IMR-90 (cell line): ENCODE results near the gene LMNTD2. TPM values are rescaled to one million over a fixed set of nuclear protein-coding genes. Genes with fewer than 3 reads are reported as not detected.

Source experiments
- ATAC-seq: fragments of 200-7000 bp; cut with Tn5 transposase; 2 replicates; pipeline ENCODE4 v1.9.1; 2020; ENCODE audit warnings: low read depth, mild to moderate bottlenecking, moderate library complexity
- BruUV-seq: library from RNA; stranded (reverse); fragments of 400-500 nt; replicated peaks from 2 replicates; lab custom pipeline; 2021; lab: Mats Ljungman, UMichigan
- CTCF ChIA-PET: fragments of 300-600 bp; formaldehyde crosslinking; extraction: SDS; loops from one replicate; lab custom pipeline; 2021; ENCODE audit warnings: antibody characterized with exemption; lab: Yijun Ruan, JAX
- POLR2A ChIA-PET: fragments of 300-600 bp; sonication (Branson Sonifier 250); formaldehyde crosslinking; loops from one replicate; lab custom pipeline; 2022; ENCODE audit warnings: antibody characterized with exemption; ENCODE audit not compliant: unreplicated experiment; lab: Charles Lee
- DNase-seq: peaks from one replicate; pipeline ENCODE4 v3.0.0; 2013
- H2AFZ ChIP-seq: replicated peaks from 2 replicates; pipeline ENCODE3; 2013; ENCODE audit warnings: low read length, mild to moderate bottlenecking; ENCODE audit not compliant: poor library complexity
- H2AK5ac ChIP-seq: 2 replicates; pipeline ENCODE4 v1.6.1; 2013; ENCODE audit warnings: low read depth, low read length, inconsistent platforms
- H2AK9ac ChIP-seq: replicated peaks from 2 replicates; pipeline ENCODE3; 2013; ENCODE audit warnings: mild to moderate bottlenecking, low read depth, low read length, moderate library complexity; ENCODE audit not compliant: poor library complexity
- H2BK120ac ChIP-seq: 2 replicates; pipeline ENCODE4 v1.6.1; 2013; ENCODE audit warnings: low read depth, low read length, inconsistent platforms
- H2BK15ac ChIP-seq: 3 replicates; pipeline ENCODE4 v1.6.1; 2013; ENCODE audit warnings: low read depth, low read length, inconsistent platforms
- H2BK20ac ChIP-seq: 2 replicates; pipeline ENCODE4 v1.6.1; 2013; ENCODE audit warnings: low read depth, mild to moderate bottlenecking, inconsistent platforms, low read length, moderate library complexity
- H2BK5ac ChIP-seq: 2 replicates; pipeline ENCODE4 v1.6.1; 2013; ENCODE audit warnings: mild to moderate bottlenecking, low read depth, low read length, inconsistent platforms; ENCODE audit not compliant: poor library complexity, severe bottlenecking
- H3K14ac ChIP-seq: replicated peaks from 2 replicates; pipeline ENCODE4 v1.6.1; 2013; ENCODE audit warnings: low read depth, low read length, inconsistent platforms
- H3K18ac ChIP-seq: 2 replicates; pipeline ENCODE4 v1.6.1; 2013; ENCODE audit warnings: low read depth, low read length, control low read depth
- H3K23ac ChIP-seq: 2 replicates; pipeline ENCODE4 v1.6.1; 2013; ENCODE audit warnings: low read depth, low read length, inconsistent platforms
- H3K27ac ChIP-seq: 2 replicates; pipeline ENCODE4 v1.5.1; 2013; ENCODE audit warnings: mild to moderate bottlenecking, control low read depth, low read length; ENCODE audit not compliant: insufficient read depth
- H3K27me3 ChIP-seq: 2 replicates; pipeline ENCODE4 v1.6.1; 2013; ENCODE audit warnings: low read length; ENCODE audit not compliant: control insufficient read depth, insufficient read depth
- H3K36me3 ChIP-seq: 2 replicates; pipeline ENCODE4 v1.6.1; 2013; ENCODE audit warnings: low read length, mixed read lengths; ENCODE audit not compliant: control insufficient read depth, insufficient read depth
- H3K4ac ChIP-seq: 2 replicates; pipeline ENCODE4 v1.6.1; 2013; ENCODE audit warnings: low read depth, low read length, inconsistent platforms
- H3K4me1 ChIP-seq: 2 replicates; pipeline ENCODE4 v1.6.1; 2013; ENCODE audit warnings: low read length, mixed read lengths; ENCODE audit not compliant: control insufficient read depth, insufficient read depth
- H3K4me2 ChIP-seq: 2 replicates; pipeline ENCODE4 v1.6.1; 2013; ENCODE audit warnings: low read depth, mild to moderate bottlenecking, control low read depth, low read length, moderate library complexity
- H3K4me3 ChIP-seq: 2 replicates; pipeline ENCODE4 v1.5.1; 2013; ENCODE audit warnings: low read depth, mild to moderate bottlenecking, control low read depth, low read length, moderate library complexity; ENCODE audit not compliant: insufficient read depth
- H3K56ac ChIP-seq: 2 replicates; pipeline ENCODE4 v1.6.1; 2013; ENCODE audit warnings: low read length, inconsistent platforms; ENCODE audit not compliant: insufficient read depth; ENCODE audit errors: extremely low read depth
- H3K79me1 ChIP-seq, 2 experiments: 2 replicates each; pipeline ENCODE4 v1.6.1; 2013; ENCODE audit warnings: low read length in 2 of 2, inconsistent platforms in 1 of 2, low read depth in 1 of 2
- H3K9ac ChIP-seq: 2 replicates; pipeline ENCODE4 v1.6.1; 2013; ENCODE audit warnings: low read depth, low read length, control low read depth
- H3K9me1 ChIP-seq: 2 replicates; pipeline ENCODE4 v1.6.1; 2013; ENCODE audit warnings: low read length, inconsistent platforms; ENCODE audit not compliant: insufficient read depth
- H3K9me3 ChIP-seq: 2 replicates; pipeline ENCODE4 v1.6.1; 2013; ENCODE audit warnings: low read length; ENCODE audit not compliant: control insufficient read depth, insufficient read depth
- H4K20me1 ChIP-seq: 2 replicates; pipeline ENCODE4 v1.6.1; 2013; ENCODE audit warnings: low read length, inconsistent platforms; ENCODE audit not compliant: insufficient read depth
- H4K5ac ChIP-seq: 2 replicates; pipeline ENCODE4 v1.6.1; 2013; ENCODE audit warnings: mild to moderate bottlenecking, low read depth, low read length, control low read depth
- H4K8ac ChIP-seq, 2 experiments: 2 replicates each; pipeline ENCODE4 v1.6.1; 2013; ENCODE audit warnings: low read depth in 2 of 2, low read length in 2 of 2, control low read depth in 1 of 2, inconsistent platforms in 1 of 2
- H4K91ac ChIP-seq: 2 replicates; pipeline ENCODE4 v1.6.1; 2013; ENCODE audit warnings: low read depth, low read length, inconsistent platforms; ENCODE audit not compliant: insufficient read depth
- BHLHE40 ChIP-seq: fragments of 150-350 bp; IDR thresholded peaks from 2 replicates; pipeline ENCODE4 v1.6.1; 2016; ENCODE audit warnings: mild to moderate bottlenecking, low read depth, low read length
- CEBPB ChIP-seq: IDR thresholded peaks from 2 replicates; pipeline ENCODE4 v1.6.1; 2012; ENCODE audit warnings: low read depth, low read length, improper control_type of control experiment
- CHD1 ChIP-seq: IDR thresholded peaks from 2 replicates; pipeline ENCODE4 v1.6.1; 2012; ENCODE audit warnings: low read depth, low read length, improper control_type of control experiment
- ELK1 ChIP-seq: fragments of 150-350 bp; IDR thresholded peaks from 2 replicates; pipeline ENCODE4 v1.6.1; 2016; ENCODE audit warnings: low read depth, mild to moderate bottlenecking, low read length, moderate library complexity, borderline replicate concordance
- FOS ChIP-seq: fragments of 150-350 bp; IDR thresholded peaks from 2 replicates; pipeline ENCODE4 v1.6.1; 2016; ENCODE audit warnings: low read depth, low read length
- MAFK ChIP-seq: IDR thresholded peaks from 2 replicates; pipeline ENCODE4 v1.6.1; 2012; ENCODE audit warnings: low read depth, low read length, improper control_type of control experiment
- MAZ ChIP-seq: IDR thresholded peaks from 2 replicates; pipeline ENCODE4 v1.6.1; 2012; ENCODE audit warnings: low read depth, mild to moderate bottlenecking, low read length, improper control_type of control experiment, moderate library complexity, borderline replicate concordance
- MXI1 ChIP-seq: IDR thresholded peaks from 2 replicates; pipeline ENCODE4 v1.6.1; 2012; ENCODE audit warnings: low read depth, mild to moderate bottlenecking, low read length, moderate library complexity, borderline replicate concordance
- NFE2L2 ChIP-seq: fragments of 150-350 bp; IDR thresholded peaks from 2 replicates; pipeline ENCODE4 v1.6.1; 2016; ENCODE audit warnings: low read depth, mild to moderate bottlenecking, low read length
- POLR2A ChIP-seq: IDR thresholded peaks from 2 replicates; pipeline ENCODE4 v1.6.1; 2012; ENCODE audit warnings: mild to moderate bottlenecking, low read depth, low read length
- RAD21 ChIP-seq: IDR thresholded peaks from 2 replicates; pipeline ENCODE4 v1.6.1; 2012; ENCODE audit warnings: low read length, improper control_type of control experiment
- RCOR1 ChIP-seq: IDR thresholded peaks from 2 replicates; pipeline ENCODE4 v1.6.1; 2012; ENCODE audit warnings: mild to moderate bottlenecking, low read length, improper control_type of control experiment; ENCODE audit not compliant: insufficient replicate concordance
- RFX5 ChIP-seq: IDR thresholded peaks from 2 replicates; pipeline ENCODE4 v1.8.0; 2012; ENCODE audit warnings: low read depth, mild to moderate bottlenecking, low read length, moderate library complexity
- SMC3 ChIP-seq: fragments of 150-350 bp; IDR thresholded peaks from 2 replicates; pipeline ENCODE4 v1.6.1; 2016; ENCODE audit warnings: low read depth, mild to moderate bottlenecking, antibody characterized with exemption, low read length, moderate library complexity
- USF2 ChIP-seq: fragments of 150-350 bp; IDR thresholded peaks from 2 replicates; pipeline ENCODE4 v1.6.1; 2017; ENCODE audit warnings: mild to moderate bottlenecking, antibody characterized with exemption, low read length, low read depth
- WGBS, 2 experiments: methylation state at CpG; one replicate each; pipeline versions ENCODE4 v1.1.5 to v1.1.7; 2013; ENCODE audit warnings: missing lambda C conversion rate in 2 of 2; ENCODE audit not compliant: insufficient read length in 1 of 2; ENCODE audit errors: extremely low coverage in 2 of 2; 5-methylcytosine and 5-hydroxymethylcytosine counted together
- dilution Hi-C: fragments of 300-500 bp; cut with HindIII; formaldehyde crosslinking; loops from one replicate; pipeline ENCODE4 v1.14.3; 2018; ENCODE audit warnings: low sequenced_read_pairs; ENCODE audit not compliant: unreplicated experiment
- in situ Hi-C: fragments of 300-500 bp; cut with MboI; formaldehyde crosslinking; loops from 3 replicates; pipeline ENCODE4 v1.14.3; 2019; ENCODE audit warnings: low sequenced_read_pairs, inconsistent platforms, mixed read lengths
- intact Hi-C: fragments of 100-400 bp; cut with micrococcal nuclease; formaldehyde crosslinking; loops from 2 replicates; pipeline ENCODE4 v1.10.0; 2022
- polyA plus RNA-seq, 3 experiments: library from polyadenylated mRNA; depleted of rRNA; stranded (reverse); fragments of >200 nt; gene quantifications; 2 replicates each; pipeline ENCODE4 v1.2.3, GENCODE V29; 2012; ENCODE audit warnings: low replicate concordance in 1 of 3
- total RNA-seq: library from RNA; depleted of rRNA; stranded (reverse); fragments of >200 nt; gene quantifications from 2 replicates; pipeline ENCODE4 v1.2.3, GENCODE V29; 2012
- TF ChIP-seq, protein P1 (sequence below): conservative IDR thresholded peaks from 2 replicates; pipeline ENCODE4 v1.5.1; 2012; ENCODE audit warnings: mild to moderate bottlenecking, low read depth, low read length, improper control_type of control experiment

Gene LMNTD2
- total and polyA plus RNA-seq, 2 of the 4 experiments (the other 2 are of a cell fraction): 0.18 to 1.3 TPM

- Histone ChIP-seq H2BK120ac (no peak overlapping the region), H3K27me3 (no peaks in the 10 kb centered on the region), H2BK15ac (no peak overlapping the region), H3K4me3 (no peak overlapping the region), H3K18ac (no peak overlapping the region), H4K91ac (no peak overlapping the region), H4K20me1 (peaks cover 79% of the 10 kb centered on the region), H3K23ac (peak overlapping the region; percentile 36; the same call in 1 of the 2 replicates), H2BK5ac (no peak overlapping the region), H3K27ac (no peak overlapping the region), H2AK9ac (peak overlapping the region; percentile 50), H4K5ac (no peak overlapping the region), H3K4me1 (peaks cover 12% of the 10 kb centered on the region), H3K56ac (no peak overlapping the region), H3K36me3 (peaks cover 25% of the 10 kb centered on the region), H3K4me2 (no peak overlapping the region), H3K79me1 (peaks cover 14 to 58% of the 10 kb centered on the region in 2 experiments), H4K8ac (no peak overlapping the region), H3K9me1 (peaks cover 25% of the 10 kb centered on the region), H3K9me3 (no peaks in the 10 kb centered on the region), H3K14ac (no peak overlapping the region), H2AK5ac (no peak overlapping the region), H3K4ac (no peak overlapping the region), H3K9ac (no peak overlapping the region), H2AFZ (no peak overlapping the region), H2BK20ac (no peak overlapping the region)
- TF ChIP-seq USF2: no peak
- no peak for TF ChIP-seq POLR2A
- TF ChIP-seq MAFK: no peak
- TF ChIP-seq NFE2L2: no peak
- TF ChIP-seq ELK1: no peak
- TF ChIP-seq RAD21: no peak
- TF ChIP-seq RFX5: no peak
- no peak for TF ChIP-seq CEBPB
- no peak for TF ChIP-seq MXI1
- TF ChIP-seq CHD1: no peak
- TF ChIP-seq MAZ: no peak
- no peak for TF ChIP-seq BHLHE40
- TF ChIP-seq FOS: no peak
- TF ChIP-seq RCOR1: no peak
- TF ChIP-seq, protein P1, sequence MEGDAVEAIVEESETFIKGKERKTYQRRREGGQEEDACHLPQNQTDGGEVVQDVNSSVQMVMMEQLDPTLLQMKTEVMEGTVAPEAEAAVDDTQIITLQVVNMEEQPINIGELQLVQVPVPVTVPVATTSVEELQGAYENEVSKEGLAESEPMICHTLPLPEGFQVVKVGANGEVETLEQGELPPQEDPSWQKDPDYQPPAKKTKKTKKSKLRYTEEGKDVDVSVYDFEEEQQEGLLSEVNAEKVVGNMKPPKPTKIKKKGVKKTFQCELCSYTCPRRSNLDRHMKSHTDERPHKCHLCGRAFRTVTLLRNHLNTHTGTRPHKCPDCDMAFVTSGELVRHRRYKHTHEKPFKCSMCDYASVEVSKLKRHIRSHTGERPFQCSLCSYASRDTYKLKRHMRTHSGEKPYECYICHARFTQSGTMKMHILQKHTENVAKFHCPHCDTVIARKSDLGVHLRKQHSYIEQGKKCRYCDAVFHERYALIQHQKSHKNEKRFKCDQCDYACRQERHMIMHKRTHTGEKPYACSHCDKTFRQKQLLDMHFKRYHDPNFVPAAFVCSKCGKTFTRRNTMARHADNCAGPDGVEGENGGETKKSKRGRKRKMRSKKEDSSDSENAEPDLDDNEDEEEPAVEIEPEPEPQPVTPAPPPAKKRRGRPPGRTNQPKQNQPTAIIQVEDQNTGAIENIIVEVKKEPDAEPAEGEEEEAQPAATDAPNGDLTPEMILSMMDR: no peak
- TF ChIP-seq SMC3: no peak
- ChIA-PET CTCF (no interaction called here), POLR2A (no interaction called here)
- BruUV-seq: no TSS peak
- in situ Hi-C loops (no loop called here), dilution Hi-C loops (no loop called here), intact Hi-C loops (no loop called here)
- DNase-seq: no peak
- ATAC-seq: no peak
- WGBS, 2 experiments: no CpG with 5 or more reads among the region's 14 CpGs
Measured at GRCh38 chr11:581342-581741, 20.8 kb upstream of the LMNTD2 start.
